ENCODE measurements around the gene INTS4.

- TF ChIP-seq CTCF (IDR thresholded peaks at IDR 0.05; ENCODE audit: borderline replicate concordance, extremely low read depth, low read length, poor library complexity, severe bottlenecking) (no peak), EZH2 (IDR thresholded peaks at IDR 0.05; ENCODE audit: borderline replicate concordance, low read depth, low read length, severe bottlenecking) (no peak)
Measured at GRCh38 chr11:77959434-77959833, 35.0 kb downstream of the INTS4 start.

All from DND-41 (cell line).